ENCODE data around the gene PPARA. TPM values are rescaled to one million over a fixed set of nuclear protein-coding genes. Genes with fewer than 3 reads are reported as not detected.

PPARA gene
- total RNA-seq, 1 donor from 2014 or later = 8.4 TPM

- FAIRE-seq (no peak), DNase-seq (ENCODE audit: low read depth) (no peak)
- no peak overlapping the region for H2AFZ ChIP-seq (ENCODE audit: low read depth, low read length)
- H3K4me1 ChIP-seq (ENCODE audit: insufficient read depth, low read length) = no peaks in the 10 kb centered on the region
- no peaks in the 10 kb centered on the region for H3K36me3 ChIP-seq (ENCODE audit: insufficient read depth, low read length)
- no peak overlapping the region for H3K27ac ChIP-seq (ENCODE audit: low read depth, low read length)
- Mint-ChIP-seq H3K36me3 (ENCODE audit: low read depth, unreplicated experiment) (peaks cover 58% of the 10 kb centered on the region), H3K9me3 (ENCODE audit: unreplicated experiment) (peaks cover 28% of the 10 kb centered on the region), H3K4me3 (ENCODE audit: unreplicated experiment) (no peak overlapping the region), H3K4me1 (ENCODE audit: low read depth, unreplicated experiment) (no peaks in the 10 kb centered on the region), H3K27me3 (ENCODE audit: low read depth, unreplicated experiment) (no peaks in the 10 kb centered on the region), H3K27ac (ENCODE audit: unreplicated experiment) (no peak overlapping the region)
- no peak overlapping the region for H3K4me2 ChIP-seq (ENCODE audit: low read length)
- H3K79me2 ChIP-seq (ENCODE audit: insufficient read depth, low read length) = no peaks in the 10 kb centered on the region
- peaks cover 21% of the 10 kb centered on the region for H3K9me3 ChIP-seq (ENCODE audit: insufficient read depth, low read depth, low read length)
- no peak overlapping the region for H3K9ac ChIP-seq (ENCODE audit: low read length)
- TF ChIP-seq CTCF (IDR thresholded peaks at IDR 0.05; ENCODE audit: insufficient read depth, low read depth, low read length) = no peak
- no peak for TF ChIP-seq EZH2 (IDR thresholded peaks at IDR 0.05; ENCODE audit: insufficient read depth, low read length)
- no peaks in the 10 kb centered on the region for H4K20me1 ChIP-seq (ENCODE audit: insufficient read depth, low read length)
- no peaks in the 10 kb centered on the region for H3K27me3 ChIP-seq (ENCODE audit: insufficient read depth, low read length)
- H3K4me3 ChIP-seq (ENCODE audit: insufficient read depth, low read depth, low read length) = no peak overlapping the region
Measured at GRCh38 chr22:46180370-46181137, 30.2 kb downstream of the PPARA start.

GRCh38 chr22:46183733-46184132 is 33.4 kb downstream of the PPARA start:
- Histone ChIP-seq H3K4me2 (ENCODE audit: low read length) (no peak overlapping the region), H4K20me1 (ENCODE audit: insufficient read depth, low read length) (no peaks in the 10 kb centered on the region), H3K9me3 (ENCODE audit: insufficient read depth, low read depth, low read length) (peaks cover 19% of the 10 kb centered on the region), H3K27ac (ENCODE audit: low read depth, low read length) (no peak overlapping the region), H3K9ac (ENCODE audit: low read length) (no peak overlapping the region), H3K4me3 (ENCODE audit: insufficient read depth, low read depth, low read length) (no peak overlapping the region), H3K27me3 (ENCODE audit: insufficient read depth, low read length) (no peaks in the 10 kb centered on the region), H2AFZ (ENCODE audit: low read depth, low read length) (no peak overlapping the region), H3K36me3 (ENCODE audit: insufficient read depth, low read length) (no peaks in the 10 kb centered on the region), H3K4me1 (ENCODE audit: insufficient read depth, low read length) (no peaks in the 10 kb centered on the region), H3K79me2 (ENCODE audit: insufficient read depth, low read length) (no peaks in the 10 kb centered on the region)
- DNase-seq (ENCODE audit: low read depth) (no peak), FAIRE-seq (no peak)
- TF ChIP-seq EZH2 (IDR thresholded peaks at IDR 0.05; ENCODE audit: insufficient read depth, low read length) (no peak), CTCF (IDR thresholded peaks at IDR 0.05; ENCODE audit: insufficient read depth, low read depth, low read length) (no peak)
- Mint-ChIP-seq H3K4me1 (ENCODE audit: low read depth, unreplicated experiment) (no peaks in the 10 kb centered on the region), H3K27me3 (ENCODE audit: low read depth, unreplicated experiment) (no peaks in the 10 kb centered on the region), H3K36me3 (ENCODE audit: low read depth, unreplicated experiment) (peaks cover 47% of the 10 kb centered on the region), H3K4me3 (ENCODE audit: unreplicated experiment) (no peak overlapping the region), H3K27ac (ENCODE audit: unreplicated experiment) (no peak overlapping the region), H3K9me3 (ENCODE audit: unreplicated experiment) (peaks cover 27% of the 10 kb centered on the region)

GRCh38 chr22:46185283-46185682 is 35.0 kb downstream of the PPARA start:
- Histone ChIP-seq H3K79me2 (ENCODE audit: insufficient read depth, low read length) (no peaks in the 10 kb centered on the region), H2AFZ (ENCODE audit: low read depth, low read length) (no peak overlapping the region), H3K4me1 (ENCODE audit: insufficient read depth, low read length) (no peaks in the 10 kb centered on the region), H3K36me3 (ENCODE audit: insufficient read depth, low read length) (no peaks in the 10 kb centered on the region), H3K4me3 (ENCODE audit: insufficient read depth, low read depth, low read length) (no peak overlapping the region), H3K27me3 (ENCODE audit: insufficient read depth, low read length) (no peaks in the 10 kb centered on the region), H3K9ac (ENCODE audit: low read length) (no peak overlapping the region), H3K27ac (ENCODE audit: low read depth, low read length) (no peak overlapping the region), H3K9me3 (ENCODE audit: insufficient read depth, low read depth, low read length) (peaks cover 12% of the 10 kb centered on the region), H3K4me2 (ENCODE audit: low read length) (no peak overlapping the region), H4K20me1 (ENCODE audit: insufficient read depth, low read length) (no peaks in the 10 kb centered on the region)
- Mint-ChIP-seq H3K27ac (ENCODE audit: unreplicated experiment) (no peak overlapping the region), H3K9me3 (ENCODE audit: unreplicated experiment) (peaks cover 23% of the 10 kb centered on the region), H3K4me3 (ENCODE audit: unreplicated experiment) (no peak overlapping the region), H3K4me1 (ENCODE audit: low read depth, unreplicated experiment) (no peaks in the 10 kb centered on the region), H3K36me3 (ENCODE audit: low read depth, unreplicated experiment) (peaks cover 38% of the 10 kb centered on the region), H3K27me3 (ENCODE audit: low read depth, unreplicated experiment) (no peaks in the 10 kb centered on the region)
- DNase-seq (ENCODE audit: low read depth) = no peak
- no peak for FAIRE-seq
- TF ChIP-seq CTCF (IDR thresholded peaks at IDR 0.05; ENCODE audit: insufficient read depth, low read depth, low read length) (no peak), EZH2 (IDR thresholded peaks at IDR 0.05; ENCODE audit: insufficient read depth, low read length) (no peak)

Data from astrocyte (in vitro differentiated cells and primary cell).